H1 (cell line): ENCODE data around the gene SKAP2. TPM values are rescaled to one million over a fixed set of nuclear protein-coding genes. Genes with fewer than 3 reads are reported as not detected.
A peak's percentile ranks its signal among the peaks of the same experiment; 100 is the strongest.

Experiments
- CTCF ChIA-PET: fragments of 300-600 bp; sonication (Branson Sonifier 250); formaldehyde crosslinking; loops from one replicate; lab custom pipeline; 2021; ENCODE audit not compliant: partially characterized antibody; lab: Charles Lee
- POLR2A ChIA-PET: fragments of 300-600 bp; sonication (Branson Sonifier 250); formaldehyde crosslinking; loops from one replicate; lab custom pipeline; 2021; ENCODE audit warnings: inconsistent platforms; ENCODE audit not compliant: partially characterized antibody; lab: Charles Lee
- DNase-seq, 2 experiments: peaks; one replicate each; pipeline versions ENCODE4 v3.0.0 to v3.0.0-alpha.2; 2010 to 2022; ENCODE audit warnings: low spot score in 2 of 2, low read depth in 1 of 2, mixed read lengths in 1 of 2
- FAIRE-seq: peaks from 2 replicates; lab custom pipeline; 2011; peaks lifted over from hg19 to GRCh38; lab: Jason Lieb, UNC
- H2AFZ ChIP-seq: 2 replicates; pipeline ENCODE4 v1.8.1; 2012; ENCODE audit warnings: low read length, inconsistent platforms
- H2AK5ac ChIP-seq: 2 replicates; pipeline ENCODE4 v1.6.1; 2013; ENCODE audit warnings: low read depth, low read length
- H2BK120ac ChIP-seq: replicated peaks from 2 replicates; pipeline ENCODE3; 2013; ENCODE audit warnings: low read depth, low read length, inconsistent platforms
- H2BK12ac ChIP-seq: 2 replicates; pipeline ENCODE4 v1.6.1; 2013; ENCODE audit warnings: low read depth, low read length
- H2BK15ac ChIP-seq: 2 replicates; pipeline ENCODE4 v1.6.1; 2013; ENCODE audit warnings: low read length
- H2BK20ac ChIP-seq: 2 replicates; pipeline ENCODE4 v1.6.1; 2013; ENCODE audit warnings: low read length
- H2BK5ac ChIP-seq: 2 replicates; pipeline ENCODE4 v1.6.1; 2013; ENCODE audit warnings: low read depth, low read length
- H3K14ac ChIP-seq: 2 replicates; pipeline ENCODE4 v1.6.1; 2013; ENCODE audit warnings: inconsistent platforms; ENCODE audit not compliant: insufficient read length
- H3K18ac ChIP-seq: 2 replicates; pipeline ENCODE4 v1.6.1; 2013; ENCODE audit warnings: low read length; ENCODE audit errors: extremely low read depth
- H3K23ac ChIP-seq: 2 replicates; pipeline ENCODE4 v1.6.1; 2013; ENCODE audit warnings: inconsistent platforms; ENCODE audit not compliant: insufficient read length
- H3K23me2 ChIP-seq: 2 replicates; pipeline ENCODE4 v1.6.1; 2013; ENCODE audit warnings: low read depth, low read length
- H3K27ac ChIP-seq: 2 replicates; pipeline ENCODE4 v1.6.1; 2011; ENCODE audit warnings: low read depth, low read length, inconsistent platforms
- H3K27me3 ChIP-seq, 4 experiments: replicated peaks in 1 of 4; 1 replicate in 1 of 4; 2 replicates in 3 of 4; pipeline versions ENCODE4 v1.6.1 to v1.8.1; 2011 to 2013; ENCODE audit warnings: low read length in 3 of 4, mild to moderate bottlenecking in 3 of 4, inconsistent platforms in 2 of 4, mixed read lengths in 2 of 4, moderate library complexity in 1 of 4; ENCODE audit not compliant: control insufficient read depth in 3 of 4, insufficient read depth in 3 of 4; ENCODE audit errors: extremely low read depth in 1 of 4
- H3K36me3 ChIP-seq, 4 experiments: 2 replicates each; pipeline versions ENCODE4 v1.6.1 to v1.8.1; 2011 to 2013; ENCODE audit warnings: mild to moderate bottlenecking in 4 of 4, low read length in 3 of 4, moderate library complexity in 2 of 4, control low read depth in 1 of 4, inconsistent platforms in 1 of 4; ENCODE audit not compliant: insufficient read depth in 4 of 4, control insufficient read depth in 2 of 4
- H3K4ac ChIP-seq: replicated peaks from 2 replicates; pipeline ENCODE3; 2013; ENCODE audit warnings: low read length, low read depth, mixed read lengths, inconsistent platforms; ENCODE audit not compliant: insufficient read length
- H3K4me1 ChIP-seq, 4 experiments: replicated peaks in 1 of 4; 1 replicate in 1 of 4; 2 replicates in 3 of 4; pipeline versions ENCODE4 v1.6.1 to v1.8.1; 2011 to 2013; ENCODE audit warnings: low read length in 3 of 4, inconsistent platforms in 2 of 4, mixed read lengths in 1 of 4; ENCODE audit not compliant: insufficient read depth in 4 of 4, control insufficient read depth in 3 of 4
- H3K4me2 ChIP-seq, 2 experiments: 2 replicates each; pipeline versions ENCODE4 v1.6.1 to v1.8.1; 2011 to 2013; ENCODE audit warnings: low read depth in 2 of 2, low read length in 2 of 2, control low read depth in 1 of 2, inconsistent platforms in 1 of 2, mild to moderate bottlenecking in 1 of 2; ENCODE audit not compliant: insufficient read depth in 1 of 2
- H3K4me3 ChIP-seq, 4 experiments: fragments of 200-600, 300-600 bp in 1 of 4; sonication (generic), shearing (Covaris generic), sonication (Bioruptor Twin) in 1 of 4; 2 replicates each; pipeline versions ENCODE4 v1.5.1 to v1.8.1; 2011 to 2016; ENCODE audit warnings: low read length in 4 of 4, low read depth in 3 of 4, control low read depth in 2 of 4, inconsistent platforms in 2 of 4, mild to moderate bottlenecking in 2 of 4, mixed read lengths in 1 of 4, moderate library complexity in 1 of 4; ENCODE audit not compliant: insufficient read depth in 2 of 4; ENCODE audit errors: extremely low read depth in 1 of 4
- H3K56ac ChIP-seq: replicated peaks from 2 replicates; pipeline ENCODE3; 2013; ENCODE audit warnings: low read depth, mild to moderate bottlenecking, mixed read lengths, low read length, inconsistent platforms; ENCODE audit not compliant: insufficient read length
- H3K79me1 ChIP-seq: 2 replicates; pipeline ENCODE4 v1.6.1; 2013; ENCODE audit warnings: low read depth, low read length, control low read depth
- H3K79me2 ChIP-seq, 2 experiments: 2 replicates each; pipeline versions ENCODE4 v1.6.1 to v1.8.1; 2012 to 2013; ENCODE audit warnings: low read length in 2 of 2, mild to moderate bottlenecking in 2 of 2, inconsistent platforms in 1 of 2; ENCODE audit not compliant: insufficient read depth in 2 of 2, control insufficient read depth in 1 of 2
- H3K9ac ChIP-seq, 4 experiments: replicated peaks in 1 of 4; 1 replicate in 1 of 4; 2 replicates in 3 of 4; pipeline versions ENCODE4 v1.6.1 to v1.8.1; 2011 to 2013; ENCODE audit warnings: low read depth in 3 of 4, low read length in 3 of 4, control low read depth in 2 of 4, mild to moderate bottlenecking in 2 of 4, moderate library complexity in 2 of 4, inconsistent platforms in 1 of 4; ENCODE audit errors: extremely low read depth in 1 of 4
- H3K9me3 ChIP-seq, 2 experiments: 2 replicates each; pipeline versions ENCODE4 v1.6.1 to v1.8.1; 2012 to 2013; ENCODE audit warnings: mild to moderate bottlenecking in 2 of 2, moderate library complexity in 2 of 2, control low read depth in 1 of 2, inconsistent platforms in 1 of 2, low read depth in 1 of 2, low read length in 1 of 2, mixed read lengths in 1 of 2; ENCODE audit not compliant: insufficient read depth in 2 of 2
- H4K20me1 ChIP-seq, 2 experiments: replicated peaks in 1 of 2; 2 replicates each; pipeline versions ENCODE3 to v1.8.1; 2011 to 2013; ENCODE audit warnings: inconsistent platforms in 2 of 2, low read length in 2 of 2, mild to moderate bottlenecking in 1 of 2; ENCODE audit not compliant: insufficient read depth in 2 of 2, control insufficient read depth in 1 of 2
- H4K5ac ChIP-seq: 2 replicates; pipeline ENCODE4 v1.6.1; 2013; ENCODE audit warnings: low read length, low read depth, mixed read lengths, inconsistent platforms; ENCODE audit not compliant: insufficient read length
- H4K8ac ChIP-seq: 2 replicates; pipeline ENCODE4 v1.8.0; 2013; ENCODE audit warnings: mild to moderate bottlenecking, moderate library complexity, low read length, inconsistent platforms; ENCODE audit not compliant: insufficient read depth; ENCODE audit errors: extremely low read depth
- H4K91ac ChIP-seq: replicated peaks from 2 replicates; pipeline ENCODE3; 2013; ENCODE audit warnings: low read length, mixed read lengths, inconsistent platforms; ENCODE audit not compliant: insufficient read length
- CBX8 ChIP-seq: fragments of 300-800, 300-1000 bp; sonication (generic); IDR thresholded peaks from 2 replicates; pipeline ENCODE4 v1.7.1; 2016; ENCODE audit warnings: low read depth, low read length, borderline replicate concordance
- CTBP2 ChIP-seq: IDR thresholded peaks from 2 replicates; pipeline ENCODE4 v1.7.0; 2011; ENCODE audit warnings: borderline replicate concordance, mild to moderate bottlenecking, moderate library complexity, mixed read lengths, low read length; ENCODE audit not compliant: insufficient read depth, insufficient read length
- E2F6 ChIP-seq: IDR thresholded peaks from 2 replicates; pipeline ENCODE4 v1.6.1; 2012; ENCODE audit warnings: inconsistent platforms
- GTF2F1 ChIP-seq: IDR thresholded peaks from 2 replicates; pipeline ENCODE4 v1.6.1; 2012; ENCODE audit warnings: low read depth, low read length, improper control_type of control experiment, borderline replicate concordance
- HDAC6 ChIP-seq: IDR thresholded peaks from one replicate; pipeline ENCODE4 v1.7.1; 2012; ENCODE audit warnings: low read depth, mild to moderate bottlenecking, inconsistent platforms, low read length, moderate library complexity
- KDM4A ChIP-seq: IDR thresholded peaks from one replicate; pipeline ENCODE4 v1.7.1; 2012; ENCODE audit warnings: low read depth, mild to moderate bottlenecking, moderate library complexity, low read length, inconsistent platforms; ENCODE audit not compliant: severe bottlenecking
- POLR2AphosphoS5 ChIP-seq: IDR thresholded peaks from 2 replicates; pipeline ENCODE4 v1.6.1; 2011; ENCODE audit warnings: low read depth, low read length
- SIRT6 ChIP-seq: IDR thresholded peaks from one replicate; pipeline ENCODE4 v1.7.1; 2012; ENCODE audit warnings: low read length, inconsistent platforms
- TBP ChIP-seq: IDR thresholded peaks from 2 replicates; pipeline ENCODE4 v1.6.1; 2011; ENCODE audit warnings: low read depth, low read length, improper control_type of control experiment
- TCF12 ChIP-seq: IDR thresholded peaks from 2 replicates; pipeline ENCODE4 v1.6.1; 2011; ENCODE audit warnings: low read depth, mild to moderate bottlenecking, low read length
- TEAD4 ChIP-seq: IDR thresholded peaks from 2 replicates; pipeline ENCODE4 v1.6.1; 2012; ENCODE audit warnings: low read depth, low read length, inconsistent platforms, mixed read lengths
- YY1 ChIP-seq: IDR thresholded peaks from 2 replicates; pipeline ENCODE4 v1.6.1; 2011; ENCODE audit warnings: low read depth, mild to moderate bottlenecking, low read length
- WGBS, 2 experiments: shearing (Covaris generic) in 1 of 2; methylation state at CpG; one replicate each; pipeline versions ENCODE4 v1.1.6 to v1.1.7; 2013 to 2015; ENCODE audit warnings: low lambda C conversion rate in 2 of 2, mixed read lengths in 2 of 2, inconsistent platforms in 1 of 2, low coverage in 1 of 2, missing lambda C conversion rate in 1 of 2; ENCODE audit not compliant: insufficient replicate concordance in 2 of 2, insufficient coverage in 1 of 2, insufficient read length in 1 of 2; ENCODE audit errors: extremely low coverage in 1 of 2, missing lambda C conversion rate in 1 of 2; 5-methylcytosine and 5-hydroxymethylcytosine counted together
- polyA plus RNA-seq, 7 experiments: library from polyadenylated mRNA; depleted of rRNA in 3 of 7; stranded (reverse) in 5 of 7; unstranded in 2 of 7; fragments of >200 nt in 5 of 7; fragments of 200-250 nt in 2 of 7; gene quantifications; 1 replicate in 5 of 7; 2 replicates in 1 of 7; 4 replicates in 1 of 7; pipeline versions ENCODE4 v1.2.1 to v1.2.3, GENCODE V29; 2011 to 2013; ENCODE audit warnings: missing spikeins in 2 of 7, mixed read lengths in 2 of 7
- total RNA-seq: library from RNA; stranded (reverse); fragmentation: NEBNext Ultra II Directional; extraction: Animal tissue kit (Norgen Biotek cat#: 25700); gene quantifications from 2 replicates; pipeline ENCODE4 v1.2.1, GENCODE V29; 2021
- TF ChIP-seq, protein P1 (sequence below): IDR thresholded peaks from 2 replicates; pipeline ENCODE4 v1.6.1; 2012; ENCODE audit warnings: low read length, inconsistent platforms

Gene SKAP2
- total and polyA plus RNA-seq, 2 of the 8 experiments (the other 6 are each of a cell fraction or from before 2014, with no cell fraction given), result 0.53 to 5.1 TPM

- WGBS, 2 experiments, result 92% methylated on average over 4 of the region's 4 CpGs; no CpG with 5 or more reads in 1 of the 2 experiments
- Histone ChIP-seq H3K27ac (no peak overlapping the region), H3K79me2 (no peaks in the 10 kb centered on the region), H2AK5ac (no peak overlapping the region), H3K23me2 (no peaks in the 10 kb centered on the region), H2BK12ac (no peak overlapping the region), H3K14ac (no peak overlapping the region), H2BK20ac (no peak overlapping the region), H4K20me1 (no peaks in the 10 kb centered on the region), H4K5ac (no peak overlapping the region), H3K9me3 (no peaks in the 10 kb centered on the region), H3K36me3 (no peaks in the 10 kb centered on the region), H3K4ac (no peak overlapping the region), H3K4me1 (peaks cover 0 to 4% (median 0%) of the 10 kb centered on the region in 4 experiments; a peak in 5 of 7 replicates), H3K4me2 (no peak overlapping the region), H3K18ac (no peak overlapping the region), H4K91ac (no peak overlapping the region), H2BK120ac (no peak overlapping the region), H3K56ac (no peak overlapping the region), H3K23ac (no peak overlapping the region), H2BK5ac (no peak overlapping the region), H2BK15ac (no peak overlapping the region), H3K27me3 (no peaks in the 10 kb centered on the region; a peak in 1 of 7 replicates), H3K79me1 (no peaks in the 10 kb centered on the region), H4K8ac (no peak overlapping the region), H2AFZ (no peak overlapping the region), H3K4me3 (no peak overlapping the region), H3K9ac (no peak overlapping the region)
- ChIA-PET CTCF (interaction anchor here (1.1 to 2.2 kb wide), 4 partner anchors 21 to 733 kb away, joined by 3 to 5 read pairs (median 4); no protein-coding TSS in a partner anchor), POLR2A (no interaction called here)
- FAIRE-seq (no peak), DNase-seq (peak in 1 of 2 experiments; percentile 10)
- TF ChIP-seq CTBP2 (no peak), TEAD4 (no peak), POLR2AphosphoS5 (no peak), TBP (no peak), TCF12 (no peak), YY1 (no peak), GTF2F1 (no peak), HDAC6 (no peak), E2F6 (no peak), SIRT6 (no peak), CBX8 (no peak), KDM4A (no peak)
- TF ChIP-seq, protein P1, sequence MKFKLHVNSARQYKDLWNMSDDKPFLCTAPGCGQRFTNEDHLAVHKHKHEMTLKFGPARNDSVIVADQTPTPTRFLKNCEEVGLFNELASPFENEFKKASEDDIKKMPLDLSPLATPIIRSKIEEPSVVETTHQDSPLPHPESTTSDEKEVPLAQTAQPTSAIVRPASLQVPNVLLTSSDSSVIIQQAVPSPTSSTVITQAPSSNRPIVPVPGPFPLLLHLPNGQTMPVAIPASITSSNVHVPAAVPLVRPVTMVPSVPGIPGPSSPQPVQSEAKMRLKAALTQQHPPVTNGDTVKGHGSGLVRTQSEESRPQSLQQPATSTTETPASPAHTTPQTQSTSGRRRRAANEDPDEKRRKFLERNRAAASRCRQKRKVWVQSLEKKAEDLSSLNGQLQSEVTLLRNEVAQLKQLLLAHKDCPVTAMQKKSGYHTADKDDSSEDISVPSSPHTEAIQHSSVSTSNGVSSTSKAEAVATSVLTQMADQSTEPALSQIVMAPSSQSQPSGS, result no peak
Observed at GRCh38 chr7:26625286-26625685, 239.1 kb downstream of the SKAP2 start.
